Mesenchymal stem cell (in vitro differentiated cells and primary cell): Measurements from ENCODE around the gene EGLN3.
"Not testable (repeated sequence)": the region's sequence is repeated elsewhere in the genome, so short reads cannot be mapped to it uniquely, and the experiment has no call there.

ENCODE experiments used
- DNase-seq: peaks from one replicate; pipeline ENCODE4 v3.0.0-alpha.2; 2013
- H2AFZ ChIP-seq: one replicate; pipeline ENCODE4 v1.6.1; 2013; ENCODE audit warnings: low read depth, mild to moderate bottlenecking, control low read depth, inconsistent platforms, low read length, moderate library complexity
- H2AK5ac ChIP-seq: 2 replicates; pipeline ENCODE4 v1.6.1; 2013; ENCODE audit warnings: low read length, moderate library complexity, mild to moderate bottlenecking, inconsistent platforms; ENCODE audit not compliant: severe bottlenecking
- H2BK120ac ChIP-seq: one replicate; pipeline ENCODE4 v1.6.1; 2013; ENCODE audit warnings: low read depth, mild to moderate bottlenecking, inconsistent platforms, low read length, moderate library complexity
- H2BK12ac ChIP-seq, 2 experiments: one replicate each; pipeline ENCODE4 v1.6.1; 2013; ENCODE audit warnings: inconsistent platforms in 2 of 2, low read length in 2 of 2, mild to moderate bottlenecking in 2 of 2, moderate library complexity in 2 of 2, control low read depth in 1 of 2
- H2BK15ac ChIP-seq: one replicate; pipeline ENCODE4 v1.6.1; 2013; ENCODE audit warnings: mild to moderate bottlenecking, low read depth, inconsistent platforms; ENCODE audit not compliant: poor library complexity, severe bottlenecking
- H2BK5ac ChIP-seq: 2 replicates; pipeline ENCODE4 v1.6.1; 2013; ENCODE audit warnings: low read depth, mild to moderate bottlenecking, low read length, control low read depth, inconsistent platforms; ENCODE audit not compliant: poor library complexity, severe bottlenecking
- H3K14ac ChIP-seq, 2 experiments: one replicate each; pipeline ENCODE4 v1.6.1; 2013; ENCODE audit warnings: inconsistent platforms in 2 of 2, low read length in 2 of 2, control low read depth in 1 of 2, mild to moderate bottlenecking in 1 of 2, moderate library complexity in 1 of 2
- H3K18ac ChIP-seq, 2 experiments: one replicate each; pipeline ENCODE4 v1.6.1; 2013; ENCODE audit warnings: inconsistent platforms in 2 of 2, low read length in 2 of 2, control low read depth in 1 of 2, low read depth in 1 of 2, mild to moderate bottlenecking in 1 of 2
- H3K23ac ChIP-seq, 2 experiments: one replicate each; pipeline ENCODE4 v1.6.1; 2013; ENCODE audit warnings: inconsistent platforms in 2 of 2, low read length in 2 of 2, mild to moderate bottlenecking in 2 of 2, moderate library complexity in 2 of 2, control low read depth in 1 of 2
- H3K27ac ChIP-seq: 2 replicates; pipeline ENCODE4 v1.5.1; 2013; ENCODE audit warnings: mild to moderate bottlenecking, moderate library complexity, low read length, control low read depth, inconsistent platforms; ENCODE audit not compliant: poor library complexity, severe bottlenecking
- H3K27me3 ChIP-seq, 2 experiments: 2 replicates each; pipeline versions ENCODE4 v1.6.1 to v1.7.0; 2013; ENCODE audit warnings: low read length in 2 of 2, mild to moderate bottlenecking in 2 of 2, moderate library complexity in 2 of 2, control low read depth in 1 of 2, inconsistent platforms in 1 of 2; ENCODE audit not compliant: control insufficient read depth in 1 of 2, insufficient read depth in 1 of 2
- H3K36me3 ChIP-seq, 2 experiments: 2 replicates each; pipeline versions ENCODE4 v1.6.1 to v1.7.0; 2013; ENCODE audit warnings: low read length in 2 of 2, control low read depth in 1 of 2, inconsistent platforms in 1 of 2, low read depth in 1 of 2, mild to moderate bottlenecking in 1 of 2; ENCODE audit not compliant: insufficient read depth in 2 of 2, control insufficient read depth in 1 of 2
- H3K4ac ChIP-seq, 2 experiments: one replicate each; pipeline ENCODE4 v1.6.1; 2013; ENCODE audit warnings: inconsistent platforms in 2 of 2, low read length in 2 of 2, mild to moderate bottlenecking in 2 of 2, moderate library complexity in 2 of 2, control low read depth in 1 of 2, low read depth in 1 of 2
- H3K4me1 ChIP-seq: 2 replicates; pipeline ENCODE4 v1.6.1; 2013; ENCODE audit warnings: low read depth, low read length, control low read depth; ENCODE audit not compliant: control insufficient read depth, insufficient read depth
- H3K4me2 ChIP-seq: 2 replicates; pipeline ENCODE4 v1.6.1; 2013; ENCODE audit warnings: low read length, mild to moderate bottlenecking, inconsistent platforms; ENCODE audit not compliant: poor library complexity, severe bottlenecking
- H3K4me3 ChIP-seq, 2 experiments: 2 replicates each; pipeline versions ENCODE4 v1.5.1 to v1.7.0; 2013; ENCODE audit warnings: low read length in 2 of 2, mild to moderate bottlenecking in 2 of 2, control low read depth in 1 of 2, low read depth in 1 of 2; ENCODE audit not compliant: insufficient read depth in 1 of 2
- H3K79me1 ChIP-seq: replicated peaks from 2 replicates; pipeline ENCODE4 v1.6.1; 2013; ENCODE audit warnings: mild to moderate bottlenecking, control low read depth, low read length, inconsistent platforms; ENCODE audit not compliant: poor library complexity, severe bottlenecking
- H3K9ac ChIP-seq: 2 replicates; pipeline ENCODE4 v1.7.0; 2013; ENCODE audit warnings: mild to moderate bottlenecking, low read length, moderate library complexity
- H3K9me3 ChIP-seq: 2 replicates; pipeline ENCODE4 v1.7.0; 2013; ENCODE audit warnings: mild to moderate bottlenecking, low read length; ENCODE audit not compliant: control insufficient read depth
- H4K8ac ChIP-seq: one replicate; pipeline ENCODE4 v1.6.1; 2013; ENCODE audit warnings: inconsistent platforms, mild to moderate bottlenecking, low read length, moderate library complexity
- H4K91ac ChIP-seq: one replicate; pipeline ENCODE4 v1.6.1; 2013; ENCODE audit warnings: mild to moderate bottlenecking, low read length, inconsistent platforms
- WGBS: methylation state at CpG from one replicate; pipeline ENCODE4 v1.1.7; 2013; ENCODE audit warnings: mixed read lengths; 5-methylcytosine and 5-hydroxymethylcytosine counted together

The EGLN3 gene

DNA sequence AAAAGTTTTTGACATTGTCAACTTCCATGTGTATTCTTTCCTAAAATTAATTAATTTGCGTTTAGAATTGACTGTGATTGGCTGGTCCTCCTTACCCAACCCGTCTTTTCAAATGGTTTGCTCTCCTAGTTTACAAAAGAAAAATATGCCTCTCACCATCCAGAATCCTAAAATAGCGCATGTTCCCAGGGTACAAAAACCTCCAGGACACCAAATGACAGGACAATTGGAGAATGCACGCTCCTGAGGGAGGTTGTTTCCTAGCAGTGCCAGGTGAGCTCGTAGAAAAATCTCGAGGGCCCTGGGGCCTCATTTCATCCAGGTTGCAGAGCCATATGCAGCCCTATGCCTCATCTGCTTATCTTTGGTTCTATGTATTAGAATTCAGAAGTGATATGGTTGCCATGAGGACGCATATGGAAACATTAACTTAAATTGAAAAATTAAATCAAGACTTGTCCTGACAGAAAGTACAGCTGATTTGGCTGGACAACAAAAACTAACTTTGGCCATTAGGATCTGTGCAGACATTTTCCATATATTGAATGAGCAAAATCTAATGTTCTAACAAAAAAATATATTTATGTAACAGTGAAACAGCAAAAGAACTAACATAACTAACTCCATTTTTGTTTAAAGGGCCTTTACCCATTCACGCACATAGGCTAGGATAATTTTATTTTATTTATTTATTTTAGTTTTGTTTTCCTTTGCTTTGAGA, 28.2 kb upstream of the EGLN3 start:
- Histone ChIP-seq H3K23ac (no peak overlapping the region), H3K9ac (no peak overlapping the region), H2AFZ (no peak overlapping the region), H3K4me3 (no peak overlapping the region), H2BK5ac (no peak overlapping the region), H3K27me3 (no peaks in the 10 kb centered on the region), H3K79me1 (no peaks in the 10 kb centered on the region), H3K27ac (no peak overlapping the region), H3K36me3 (no peaks in the 10 kb centered on the region), H4K8ac (no peak overlapping the region), H2AK5ac (no peak overlapping the region), H3K4me1 (no peaks in the 10 kb centered on the region), H4K91ac (no peak overlapping the region), H2BK120ac (no peak overlapping the region), H2BK12ac (no peak overlapping the region), H3K9me3 (no peaks in the 10 kb centered on the region), H3K4ac (no peak overlapping the region), H3K4me2 (no peak overlapping the region), H2BK15ac (no peak overlapping the region), H3K14ac (no peak overlapping the region), H3K18ac (no peak overlapping the region)
- no peak for DNase-seq
- WGBS, result 94% methylated on average over 7 of the region's 8 CpGs

DNA sequence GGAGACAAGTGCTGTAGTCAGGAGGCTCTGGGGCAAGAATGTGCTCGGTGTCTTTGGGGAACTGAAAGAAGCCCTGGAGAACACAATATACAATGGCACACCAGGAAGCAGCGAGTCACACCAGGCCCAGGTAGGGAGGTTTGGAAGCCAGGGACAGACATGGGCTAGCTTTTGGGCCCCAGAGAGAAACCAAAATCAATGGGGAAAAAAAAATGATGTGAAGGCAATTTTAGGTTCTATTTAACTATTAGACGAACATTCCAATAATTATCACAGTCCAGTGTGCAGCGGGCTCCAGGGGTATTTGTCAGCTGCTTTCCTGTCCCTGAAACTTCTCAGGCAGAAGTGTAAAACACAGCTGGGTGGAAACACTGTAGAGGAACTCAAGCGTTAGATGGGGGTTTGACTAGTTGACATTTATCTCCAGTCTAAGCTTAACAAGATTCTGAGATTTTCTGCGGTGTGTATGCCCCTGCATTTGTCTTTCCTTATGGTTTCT, 21.8 kb upstream of the EGLN3 start:
- Histone ChIP-seq H4K8ac (no peak overlapping the region), H3K4me3 (no peak overlapping the region), H3K4me2 (no peak overlapping the region), H3K9ac (no peak overlapping the region), H3K23ac (no peak overlapping the region), H4K91ac (no peak overlapping the region), H3K4ac (no peak overlapping the region), H3K36me3 (no peaks in the 10 kb centered on the region), H2BK12ac (no peak overlapping the region), H2AK5ac (no peak overlapping the region), H3K4me1 (no peaks in the 10 kb centered on the region), H2BK120ac (no peak overlapping the region), H3K79me1 (no peaks in the 10 kb centered on the region), H2BK15ac (no peak overlapping the region), H2BK5ac (no peak overlapping the region), H3K27me3 (peaks cover 4 to 7% of the 10 kb centered on the region in 2 experiments), H3K9me3 (peaks cover 2% of the 10 kb centered on the region), H3K14ac (no peak overlapping the region), H3K27ac (no peak overlapping the region), H2AFZ (no peak overlapping the region), H3K18ac (no peak overlapping the region)
- 85% methylated on average over 4 of the region's 6 CpGs for WGBS
- DNase-seq, result no peak

DNA sequence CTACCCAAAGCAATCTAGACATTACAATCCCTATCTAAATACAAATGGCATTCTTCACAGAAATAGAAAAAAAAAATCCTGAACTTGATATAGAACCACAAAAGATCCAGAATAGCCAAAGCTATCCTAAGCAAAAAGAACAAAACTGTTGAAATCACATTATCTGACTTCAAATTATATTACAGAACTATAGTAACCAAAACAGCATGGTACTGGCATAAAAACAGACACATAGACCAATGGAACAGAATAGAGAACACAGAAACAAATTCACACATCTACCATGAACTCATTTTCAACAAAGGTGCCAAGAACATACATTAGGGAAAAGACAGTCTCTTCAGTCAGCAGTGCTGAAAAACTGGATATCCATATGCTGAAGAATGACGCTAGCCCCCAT, 19.0 kb upstream of the EGLN3 start:
- not testable (repeated sequence) for H3K9ac ChIP-seq, H2AK5ac ChIP-seq, H4K91ac ChIP-seq, H3K14ac ChIP-seq, H3K4me3 ChIP-seq, H3K79me1 ChIP-seq, H3K4me1 ChIP-seq, H2BK15ac ChIP-seq, H2BK5ac ChIP-seq, H4K8ac ChIP-seq, H3K23ac ChIP-seq, H3K4me2 ChIP-seq, H3K18ac ChIP-seq, H2AFZ ChIP-seq, H2BK120ac ChIP-seq, H3K9me3 ChIP-seq, H3K27ac ChIP-seq, H3K4ac ChIP-seq, H2BK12ac ChIP-seq, H3K36me3 ChIP-seq, DNase-seq
- WGBS, result no CpG with 5 or more reads among the region's 1 CpG
- peaks cover 4 to 14% of the 10 kb centered on the region in 2 experiments for H3K27me3 ChIP-seq

DNA sequence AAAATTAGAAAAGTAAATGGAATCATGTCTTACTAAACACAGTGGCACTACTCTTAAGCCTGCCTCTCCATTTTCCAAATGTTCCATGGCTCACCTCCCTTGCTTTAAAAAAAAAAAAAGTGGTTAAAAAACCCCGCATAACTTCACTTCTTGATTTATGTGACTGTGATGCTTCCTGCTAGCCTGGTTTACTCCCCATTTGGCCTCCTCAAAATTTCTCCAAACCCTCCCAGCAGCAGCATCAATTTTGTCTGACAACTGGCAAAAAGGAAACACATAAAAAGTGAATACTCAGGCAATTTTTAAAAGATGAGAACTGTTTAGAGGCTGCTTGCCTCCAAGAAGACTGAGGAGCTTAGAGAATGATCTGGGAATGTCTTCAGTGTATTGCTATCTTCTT, 17.8 kb upstream of the EGLN3 start:
- Histone ChIP-seq H3K4me1 (no peaks in the 10 kb centered on the region), H2BK120ac (no peak overlapping the region), H2AFZ (no peak overlapping the region), H2BK12ac (no peak overlapping the region), H3K36me3 (no peaks in the 10 kb centered on the region), H3K14ac (no peak overlapping the region), H4K91ac (no peak overlapping the region), H2AK5ac (no peak overlapping the region), H3K4me2 (no peak overlapping the region), H4K8ac (no peak overlapping the region), H3K4me3 (no peak overlapping the region), H3K79me1 (no peaks in the 10 kb centered on the region), H2BK15ac (no peak overlapping the region), H3K18ac (no peak overlapping the region), H3K23ac (no peak overlapping the region), H3K9ac (no peak overlapping the region), H3K27me3 (peaks cover 4 to 14% of the 10 kb centered on the region in 2 experiments), H2BK5ac (no peak overlapping the region), H3K27ac (no peak overlapping the region), H3K9me3 (peaks cover 2% of the 10 kb centered on the region), H3K4ac (no peak overlapping the region)
- WGBS, result 25% methylated on average over 1 of the region's 1 CpG
- DNase-seq, result no peak
